IMR-90 (cell line): ENCODE results near the gene SYT8.

ENCODE experiments used
- BHLHE40 ChIP-seq: fragments of 150-350 bp; IDR thresholded peaks from 2 replicates; pipeline ENCODE4 v1.6.1; 2016; ENCODE audit warnings: mild to moderate bottlenecking, low read depth, low read length
- CHD1 ChIP-seq: IDR thresholded peaks from 2 replicates; pipeline ENCODE4 v1.6.1; 2012; ENCODE audit warnings: low read depth, low read length, improper control_type of control experiment
- CTCF ChIP-seq: conservative IDR thresholded peaks from 2 replicates; pipeline ENCODE4 v1.5.1; 2012; ENCODE audit warnings: mild to moderate bottlenecking, low read depth, low read length, improper control_type of control experiment
- MAZ ChIP-seq: IDR thresholded peaks from 2 replicates; pipeline ENCODE4 v1.6.1; 2012; ENCODE audit warnings: low read depth, mild to moderate bottlenecking, low read length, improper control_type of control experiment, moderate library complexity, borderline replicate concordance
- POLR2A ChIP-seq: IDR thresholded peaks from 2 replicates; pipeline ENCODE4 v1.6.1; 2012; ENCODE audit warnings: mild to moderate bottlenecking, low read depth, low read length

- TF ChIP-seq MAZ (no peak), CHD1 (no peak), CTCF (no peak), BHLHE40 (no peak), POLR2A (no peak)
Measured at GRCh38 chr11:1854949-1855885, 20.4 kb downstream of the SYT8 start.
